Cardiac fibroblast (primary cell): ENCODE data around the gene FBXL16.

Experiments used
- DNase-seq, 2 donors: peaks; one replicate each; pipeline versions ENCODE4 v3.0.0 to v3.0.0-alpha.2; 2010; ENCODE audit warnings: low read depth in 2 of 2
- H3K4me3 ChIP-seq, 2 donors: replicated peaks in 1 of 2; 1 replicate in 1 of 2; 2 replicates in 1 of 2; pipeline ENCODE4 v1.5.1; 2011; ENCODE audit warnings: low read depth in 2 of 2, low read length in 2 of 2, mild to moderate bottlenecking in 2 of 2, moderate library complexity in 1 of 2
- CTCF ChIP-seq: IDR thresholded peaks from one replicate; pipeline ENCODE4 v1.5.1; 2011; ENCODE audit warnings: low read depth, mild to moderate bottlenecking, low read length, inconsistent platforms

Gene FBXL16

GRCh38 chr16:649631-650030, 56.0 kb downstream of the FBXL16 start:
- no peak for DNase-seq
- peak overlapping the region; percentile 52 to 68 for H3K4me3 ChIP-seq
- TF ChIP-seq CTCF, result no peak

- DNase-seq, result peak; percentile 90 to 94
- no peak for TF ChIP-seq CTCF
- peak within 1 kb of the TSS; percentile 52 to 68 for H3K4me3 ChIP-seq
Measured at GRCh38 chr16:648781-649589, 56.6 kb downstream of the FBXL16 start, which contains the start of gene WDR90. TSS of gene WDR90 (plus strand) at chr16:649365. CDS start at chr16:649417, 52 bp downstream.

GRCh38 chr16:648071-648780, 57.4 kb downstream of the FBXL16 start:
- peak overlapping the region; percentile 52 to 68 for H3K4me3 ChIP-seq
- DNase-seq, result peak; percentile 21 to 31
- peak; percentile 41 for TF ChIP-seq CTCF

- TF ChIP-seq CTCF, result no peak
- no peak overlapping the region for H3K4me3 ChIP-seq
- DNase-seq, result no peak
Measured at GRCh38 chr16:647173-647902, 58.3 kb downstream of the FBXL16 start.

- no peak for DNase-seq
- H3K4me3 ChIP-seq, result no peak overlapping the region
- no peak for TF ChIP-seq CTCF
Measured at GRCh38 chr16:646679-647172, 58.9 kb downstream of the FBXL16 start.

DNA sequence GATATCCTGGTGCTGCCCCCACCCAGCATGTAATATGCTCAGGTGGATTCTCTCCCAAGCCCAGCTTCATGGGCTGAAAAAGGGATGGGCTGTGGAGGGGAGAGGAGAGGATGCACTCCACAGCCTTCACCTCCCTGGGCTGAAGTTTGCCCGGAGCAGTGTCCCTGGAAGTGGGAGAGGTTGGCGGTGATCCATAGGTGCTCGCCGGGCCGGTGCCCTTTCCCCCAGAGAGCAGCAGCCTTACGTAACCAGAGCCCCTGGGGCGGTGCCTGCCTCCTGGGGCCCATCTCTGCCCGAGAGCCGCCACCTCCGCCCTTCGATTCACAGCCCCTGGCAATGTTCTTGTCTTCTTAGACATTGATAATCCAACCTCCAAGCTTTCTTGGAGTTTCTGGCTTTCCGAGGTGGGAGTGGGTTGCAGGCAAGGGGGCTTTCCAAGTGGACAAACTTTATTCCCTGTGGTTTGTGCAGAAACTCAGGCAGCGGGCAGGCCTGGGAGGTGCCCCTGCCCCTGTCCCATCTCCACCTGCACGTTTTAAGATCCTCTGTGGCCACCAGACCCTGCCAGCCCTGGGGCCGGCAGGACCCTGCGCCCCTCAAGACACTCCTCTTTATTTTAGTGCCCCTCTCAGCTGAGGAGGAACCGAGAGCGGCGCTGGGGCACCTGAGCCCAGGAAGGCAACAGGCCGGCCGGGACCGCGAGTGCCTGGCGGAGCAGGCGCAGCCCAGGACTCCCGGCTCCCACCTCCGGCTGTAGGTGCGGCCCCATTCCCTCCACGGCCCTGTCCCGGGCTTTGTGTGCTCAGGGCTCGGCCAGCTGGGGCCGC, 59.5 kb downstream of the FBXL16 start:
- no peak for TF ChIP-seq CTCF
- H3K4me3 ChIP-seq, result no peak overlapping the region
- no peak for DNase-seq
